Thymus (tissue), 11 donors: ENCODE measurements around the gene ABI3BP. TPM values are rescaled to one million over a fixed set of nuclear protein-coding genes. Genes with fewer than 3 reads are reported as not detected.

Experiments used
- DNase-seq, 9 donors: peaks; one replicate each; pipeline ENCODE4 v3.0.0-alpha.2; 2013; ENCODE audit warnings: low spot score in 9 of 9, low read depth in 6 of 9, missing footprints in 1 of 9
- H3K27ac ChIP-seq, 2 donors: one replicate each; pipeline ENCODE4 v1.5.1; 2013; ENCODE audit warnings: control low read depth in 1 of 2, low read depth in 1 of 2, low read length in 1 of 2, mild to moderate bottlenecking in 1 of 2, moderate library complexity in 1 of 2
- H3K27me3 ChIP-seq, 2 donors: one replicate each; pipeline ENCODE4 v1.5.1; 2013; ENCODE audit warnings: low read length in 1 of 2; ENCODE audit not compliant: control insufficient read depth in 2 of 2, insufficient read depth in 1 of 2
- H3K36me3 ChIP-seq, 2 donors: one replicate each; pipeline ENCODE4 v1.5.1; 2013; ENCODE audit warnings: low read length in 1 of 2, mild to moderate bottlenecking in 1 of 2, moderate library complexity in 1 of 2; ENCODE audit not compliant: control insufficient read depth in 2 of 2, insufficient read depth in 2 of 2
- H3K4me1 ChIP-seq, 2 donors: one replicate each; pipeline ENCODE4 v1.5.1; 2013; ENCODE audit warnings: low read length in 2 of 2; ENCODE audit not compliant: control insufficient read depth in 2 of 2, insufficient read depth in 2 of 2
- H3K4me3 ChIP-seq, 2 donors: one replicate each; pipeline ENCODE4 v1.5.1; 2013; ENCODE audit warnings: low read length in 2 of 2, control low read depth in 1 of 2, mild to moderate bottlenecking in 1 of 2
- H3K9me3 ChIP-seq, 2 donors: one replicate each; pipeline ENCODE4 v1.5.1; 2013; ENCODE audit warnings: low read length in 1 of 2, mild to moderate bottlenecking in 1 of 2; ENCODE audit not compliant: control insufficient read depth in 2 of 2, insufficient read depth in 1 of 2
- WGBS: extraction: QIAGEN DNeasy Blood & Tissue Kit; methylation state at CpG from one replicate; pipeline ENCODE4 v1.1.7; 2013; 5-methylcytosine and 5-hydroxymethylcytosine counted together
- polyA plus RNA-seq: library from polyadenylated mRNA; stranded (reverse); fragments of 200-250 nt; gene quantifications from one replicate; pipeline ENCODE4 v1.2.3, GENCODE V29; 2013
- total RNA-seq: library from RNA; stranded (reverse); fragments of 120-200 nt; gene quantifications from one replicate; pipeline ENCODE4 v1.2.4, GENCODE V29; 2013
- donor health status: healthy.

The ABI3BP gene
- total and polyA plus RNA-seq, 2 donors, result 0.80 to 5.7 TPM

- no peak for DNase-seq
- H3K9me3 ChIP-seq, result no peaks in the 10 kb centered on the region
- WGBS, result 96% methylated on average over 2 of the region's 2 CpGs
- H3K27ac ChIP-seq, result no peak overlapping the region
- H3K4me1 ChIP-seq, result no peaks in the 10 kb centered on the region
- no peaks in the 10 kb centered on the region for H3K27me3 ChIP-seq
- no peaks in the 10 kb centered on the region for H3K36me3 ChIP-seq
- no peak overlapping the region for H3K4me3 ChIP-seq
These were observed 216.5 kb downstream of the ABI3BP start for GRCh38 chr3:100776746-100777145.

DNA sequence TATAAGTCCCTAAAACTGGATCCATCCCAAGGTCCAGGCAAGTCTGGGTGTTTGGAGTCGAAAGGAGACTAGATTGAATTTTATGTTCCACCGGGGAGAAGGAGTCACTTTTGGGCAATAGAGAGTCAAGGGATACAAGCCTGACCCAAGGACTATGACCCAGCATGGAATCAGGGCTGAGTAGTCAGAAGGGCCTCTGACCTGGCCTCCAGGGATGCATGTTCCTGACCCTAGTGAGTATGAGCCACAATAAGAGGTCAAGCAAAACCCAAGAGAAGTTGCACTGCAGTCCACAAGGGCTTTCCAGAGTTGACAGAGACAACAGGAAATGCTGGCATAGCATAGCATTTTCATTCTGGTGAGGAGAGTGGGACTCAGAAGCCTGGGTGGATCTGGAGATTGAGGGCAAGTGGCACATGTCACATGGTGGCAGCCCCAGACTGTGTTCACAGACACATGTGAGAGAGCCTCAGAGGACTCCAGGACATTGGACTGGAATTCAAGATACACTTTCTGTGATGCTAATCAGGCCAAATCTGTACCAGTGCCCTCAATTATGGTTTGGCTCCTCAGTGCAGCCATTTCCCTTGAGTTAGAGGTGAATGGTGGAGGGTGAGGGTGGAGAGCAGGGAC is 217.0 kb downstream of the ABI3BP start:
- H3K27me3 ChIP-seq, result no peaks in the 10 kb centered on the region
- no peaks in the 10 kb centered on the region for H3K4me1 ChIP-seq
- H3K27ac ChIP-seq, result no peak overlapping the region
- no peaks in the 10 kb centered on the region for H3K9me3 ChIP-seq
- H3K36me3 ChIP-seq, result no peaks in the 10 kb centered on the region
- H3K4me3 ChIP-seq, result no peak overlapping the region
- WGBS, result 96% methylated on average over 2 of the region's 2 CpGs
- no peak for DNase-seq

DNA sequence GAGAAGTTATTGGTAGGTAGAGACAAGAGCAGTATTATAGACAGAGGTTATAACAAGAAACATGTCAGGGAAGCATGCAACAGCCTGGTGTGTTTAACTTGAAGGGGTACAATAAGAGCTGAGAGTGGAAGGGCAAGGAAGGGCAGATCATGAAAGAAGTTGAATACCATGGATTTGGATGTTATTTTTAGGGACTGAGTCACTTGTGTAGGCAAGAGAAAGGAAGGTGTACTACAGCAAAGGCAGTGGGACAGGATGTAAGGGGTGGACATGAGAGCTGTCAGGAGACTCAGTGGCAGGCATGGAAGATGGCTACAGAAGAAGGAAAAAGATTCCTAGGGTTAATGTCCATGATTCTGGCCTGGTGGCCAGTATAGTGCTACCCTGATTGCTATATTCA is 217.6 kb downstream of the ABI3BP start:
- Histone ChIP-seq H3K9me3 (no peaks in the 10 kb centered on the region), H3K4me3 (no peak overlapping the region), H3K4me1 (no peaks in the 10 kb centered on the region), H3K27me3 (no peaks in the 10 kb centered on the region), H3K36me3 (no peaks in the 10 kb centered on the region), H3K27ac (no peak overlapping the region)
- DNase-seq, result no peak

DNA sequence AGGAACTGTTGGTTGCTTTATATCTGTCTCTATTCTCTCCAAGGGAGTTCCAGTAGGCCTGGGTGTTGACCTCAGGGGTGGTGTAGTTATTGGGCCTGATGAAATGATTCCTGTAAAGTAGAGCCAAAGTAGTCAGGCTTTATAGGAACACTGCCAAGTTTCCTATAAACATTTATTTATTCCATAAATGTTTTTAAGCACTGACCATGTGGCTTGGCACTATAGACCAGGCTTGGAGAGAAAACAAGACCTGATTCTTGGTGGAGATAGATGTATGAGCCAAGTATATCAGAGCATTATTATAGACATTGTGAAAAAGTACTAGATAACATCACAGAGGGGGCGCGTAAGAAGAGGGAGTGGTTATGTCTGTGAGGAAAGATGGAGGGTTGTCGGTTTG is 218.0 kb downstream of the ABI3BP start:
- H3K4me3 ChIP-seq, result no peak overlapping the region
- no peaks in the 10 kb centered on the region for H3K9me3 ChIP-seq
- H3K27me3 ChIP-seq, result no peaks in the 10 kb centered on the region
- no peak overlapping the region for H3K27ac ChIP-seq
- no peaks in the 10 kb centered on the region for H3K4me1 ChIP-seq
- 98% methylated on average over 3 of the region's 3 CpGs for WGBS
- no peaks in the 10 kb centered on the region for H3K36me3 ChIP-seq
- no peak for DNase-seq

GRCh38 chr3:100769693-100770092 is 223.5 kb downstream of the ABI3BP start:
- H3K9me3 ChIP-seq, result no peaks in the 10 kb centered on the region
- H3K4me3 ChIP-seq, result no peak overlapping the region
- no peak overlapping the region for H3K27ac ChIP-seq
- H3K27me3 ChIP-seq, result no peaks in the 10 kb centered on the region
- H3K36me3 ChIP-seq, result no peaks in the 10 kb centered on the region
- H3K4me1 ChIP-seq, result no peaks in the 10 kb centered on the region
- WGBS, result 98% methylated on average over 3 of the region's 3 CpGs
- DNase-seq, result no peak

DNA sequence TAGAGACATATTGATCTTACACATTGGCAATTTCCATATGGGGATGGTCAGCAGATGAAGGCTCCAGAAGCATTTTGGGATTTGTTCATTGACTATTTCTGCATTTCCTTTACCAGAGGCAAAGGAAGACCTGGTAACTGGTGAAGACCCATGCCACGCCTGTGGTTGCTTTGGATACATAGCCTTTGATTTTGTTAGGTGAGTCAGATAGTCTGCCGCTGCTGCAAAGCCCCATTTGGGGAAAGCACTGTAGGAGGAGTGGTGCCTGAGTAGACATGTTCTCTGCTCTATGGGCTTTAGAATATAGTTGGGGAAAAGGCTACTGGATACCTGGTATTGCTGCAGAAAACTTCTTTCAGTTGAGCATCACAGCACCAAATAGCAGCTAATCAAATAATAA is 227.2 kb downstream of the ABI3BP start:
- Histone ChIP-seq H3K9me3 (no peaks in the 10 kb centered on the region), H3K27ac (no peak overlapping the region), H3K36me3 (no peaks in the 10 kb centered on the region), H3K4me3 (no peak overlapping the region), H3K27me3 (no peaks in the 10 kb centered on the region), H3K4me1 (no peaks in the 10 kb centered on the region)
- no peak for DNase-seq
- WGBS, result 94% methylated on average over 2 of the region's 2 CpGs

- Histone ChIP-seq H3K4me3 (no peak overlapping the region), H3K4me1 (no peaks in the 10 kb centered on the region), H3K36me3 (no peaks in the 10 kb centered on the region), H3K27ac (no peak overlapping the region), H3K9me3 (no peaks in the 10 kb centered on the region), H3K27me3 (no peaks in the 10 kb centered on the region)
- WGBS, result 71% methylated on average over 3 of the region's 3 CpGs
- no peak for DNase-seq
These were observed 227.7 kb downstream of the ABI3BP start for GRCh38 chr3:100765437-100765975.

DNA sequence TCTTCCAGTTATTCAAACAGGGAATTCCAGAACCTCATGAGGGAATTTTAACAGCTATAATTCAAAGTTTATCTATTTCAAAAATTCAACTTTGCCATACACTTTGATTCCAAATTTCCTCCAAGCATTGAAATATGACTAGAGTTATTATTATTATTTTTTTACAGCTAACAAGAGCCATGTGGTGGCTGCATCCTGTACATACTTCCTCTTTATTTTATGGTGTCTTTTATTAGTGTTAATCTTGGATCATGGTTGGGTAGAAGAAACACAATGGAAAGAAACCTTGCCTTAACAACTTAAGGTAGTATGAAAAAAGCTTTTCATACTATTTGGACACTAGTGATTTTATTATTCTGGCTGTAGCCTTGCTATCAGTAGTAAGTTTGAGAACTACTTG is 231.3 kb downstream of the ABI3BP start:
- H3K36me3 ChIP-seq, result no peaks in the 10 kb centered on the region
- H3K4me1 ChIP-seq, result no peaks in the 10 kb centered on the region
- no peak overlapping the region for H3K27ac ChIP-seq
- no peaks in the 10 kb centered on the region for H3K9me3 ChIP-seq
- H3K4me3 ChIP-seq, result no peak overlapping the region
- DNase-seq, result no peak
- H3K27me3 ChIP-seq, result no peaks in the 10 kb centered on the region

DNA sequence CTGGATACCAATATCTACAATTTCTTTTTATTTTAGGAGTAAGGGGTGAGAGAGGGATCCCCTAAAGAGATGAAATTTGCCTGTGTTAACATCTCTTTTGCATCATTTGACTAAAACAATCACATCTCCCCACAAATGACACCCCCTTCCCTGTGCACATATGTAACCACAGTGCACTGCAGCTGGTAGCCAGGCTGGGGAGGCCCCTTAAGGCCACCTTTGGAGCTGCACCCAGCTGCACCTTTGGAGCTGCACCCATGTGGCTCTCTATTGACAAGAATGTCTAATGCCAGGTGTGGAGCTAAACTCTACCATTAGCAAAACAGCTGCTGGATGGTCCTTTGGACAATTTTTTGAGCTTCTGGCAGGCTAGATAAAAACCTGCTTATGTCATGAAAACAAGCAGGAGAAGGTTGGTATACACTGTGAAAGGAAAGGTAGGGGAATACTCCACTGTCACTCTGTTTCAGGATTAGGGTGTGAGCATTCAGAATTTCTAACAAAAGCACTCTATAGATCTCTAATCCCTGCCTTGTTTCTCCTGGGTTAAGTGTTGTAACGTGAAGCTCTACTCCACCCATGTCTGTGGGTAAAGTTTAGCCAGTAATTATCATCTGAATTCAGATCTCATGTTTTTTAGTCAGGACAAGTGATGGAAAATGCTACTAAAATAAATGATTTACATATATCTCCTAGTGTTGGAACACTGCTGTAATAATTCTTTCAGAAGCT is 231.8 kb downstream of the ABI3BP start:
- 81% methylated on average over 1 of the region's 1 CpG for WGBS
- peak in 4 of 9 donors; percentile 2 to 29 (median 8) for DNase-seq

More for the DNA sequence above, 231.8 kb downstream of the ABI3BP start:
- no peaks in the 10 kb centered on the region for H3K4me1 ChIP-seq
- no peak overlapping the region for H3K27ac ChIP-seq
- H3K27me3 ChIP-seq, result no peaks in the 10 kb centered on the region
- H3K36me3 ChIP-seq, result no peaks in the 10 kb centered on the region
- H3K4me3 ChIP-seq, result no peak overlapping the region
- no peaks in the 10 kb centered on the region for H3K9me3 ChIP-seq
